Sigmoid colon (tissue), 4 donors: ENCODE measurements around the gene ERVK3-1.

ENCODE experiments used
- CTCF ChIP-seq, 4 experiments: fragments of 450-650 bp in 3 of 4; fragments of 200-600 bp in 1 of 4; IDR thresholded peaks; one replicate each; pipeline ENCODE4 v1.5.1; 2016 to 2019; ENCODE audit warnings: antibody characterized with exemption in 4 of 4, mild to moderate bottlenecking in 3 of 4, moderate library complexity in 2 of 4
- EP300 ChIP-seq, 4 donors: sonication (generic); formaldehyde crosslinking; IDR thresholded peaks; one replicate each; pipeline ENCODE4 v1.6.1; 2017; ENCODE audit warnings: antibody characterized with exemption in 4 of 4
- POLR2A ChIP-seq, 2 donors: fragments of 450-650 bp; IDR thresholded peaks; one replicate each; pipeline ENCODE4 v1.6.1; 2016; ENCODE audit warnings: antibody characterized with exemption in 2 of 2, mild to moderate bottlenecking in 2 of 2, moderate library complexity in 2 of 2
- POLR2AphosphoS5 ChIP-seq, 4 donors: sonication (generic); formaldehyde crosslinking; IDR thresholded peaks; one replicate each; pipeline ENCODE4 v1.6.1; 2017; ENCODE audit warnings: antibody characterized with exemption in 4 of 4

GRCh38 chr19:58304255-58304654 lies 922 bp upstream of the ERVK3-1 start:
- TF ChIP-seq CTCF (IDR thresholded peaks at IDR 0.05) (no peak), POLR2AphosphoS5 (IDR thresholded peaks at IDR 0.05) (no peak), POLR2A (IDR thresholded peaks at IDR 0.05) (no peak), EP300 (IDR thresholded peaks at IDR 0.05) (no peak)
